ENCODE data around the gene KIF3B. TPM values are rescaled to one million over a fixed set of nuclear protein-coding genes. Genes with fewer than 3 reads are reported as not detected.
"Not testable (repeated sequence)": the region's sequence is repeated elsewhere in the genome, so short reads cannot be mapped to it uniquely, and the experiment has no call there.

KIF3B gene
- total RNA-seq, 2 experiments from 2014 or later, result 25.4 to 25.7 TPM

- no peak for TF ChIP-seq CTCF (IDR thresholded peaks at IDR 0.05)
- no peaks in the 10 kb centered on the region for H3K36me3 Mint-ChIP-seq (ENCODE audit: low read depth)
- H3K27ac Mint-ChIP-seq, result no peak overlapping the region
- peaks cover 1% of the 10 kb centered on the region for H3K27me3 Mint-ChIP-seq
- no peak for DNase-seq
- no peak overlapping the region for H3K4me3 Mint-ChIP-seq
- CTCF ChIA-PET, result no interaction called here
- H3K9me3 Mint-ChIP-seq, result peaks cover 9% of the 10 kb centered on the region
- peaks cover 12% of the 10 kb centered on the region for H3K4me1 Mint-ChIP-seq (ENCODE audit: low read depth)
- POLR2A ChIA-PET, result interaction anchor here (1.7 to 2.4 kb wide), 2 partner anchors 11 to 16 kb away, joined by 3 to 7 read pairs; no protein-coding TSS in a partner anchor
- intact Hi-C loops (cut with micrococcal nuclease), result no loop called here
- ATAC-seq, result no peak
Observed at GRCh38 chr20:32271620-32272019, 5.8 kb upstream of the KIF3B start.

- CTCF ChIA-PET, result no interaction called here
- Mint-ChIP-seq H3K4me3 (no peak overlapping the region), H3K27me3 (peaks cover 1% of the 10 kb centered on the region), H3K27ac (no peak overlapping the region), H3K9me3 (peaks cover 9% of the 10 kb centered on the region), H3K36me3 (ENCODE audit: low read depth) (peaks cover 8% of the 10 kb centered on the region), H3K4me1 (ENCODE audit: low read depth) (peaks cover 25% of the 10 kb centered on the region)
- no peak for TF ChIP-seq CTCF (IDR thresholded peaks at IDR 0.05)
- DNase-seq (no peak), ATAC-seq (no peak)
- POLR2A ChIA-PET, result interaction anchor here (1.3 kb wide), 1 partner anchor 11 kb away, joined by 4 read pairs; no protein-coding TSS in a partner anchor
- intact Hi-C loops (cut with micrococcal nuclease), result no loop called here
Observed at GRCh38 chr20:32274359-32274758, 3.1 kb upstream of the KIF3B start.

- H3K27me3 Mint-ChIP-seq; ATAC-seq; H3K27ac Mint-ChIP-seq; DNase-seq; intact Hi-C loops (cut with micrococcal nuclease); H3K4me3 Mint-ChIP-seq; H3K9me3 Mint-ChIP-seq: not testable (repeated sequence)
- Mint-ChIP-seq H3K36me3 (ENCODE audit: low read depth) (peaks cover 15% of the 10 kb centered on the region), H3K4me1 (ENCODE audit: low read depth) (peaks cover 31% of the 10 kb centered on the region)
- CTCF ChIA-PET, result interaction anchor here (0.7 kb wide), 1 partner anchor 16 kb away, joined by 3 read pairs; no protein-coding TSS in a partner anchor
- POLR2A ChIA-PET, result interaction anchor here (1.3 kb wide), 1 partner anchor 10 kb away, joined by 4 read pairs; no protein-coding TSS in a partner anchor
Observed at GRCh38 chr20:32275163-32275562, 2.3 kb upstream of the KIF3B start.

GRCh38 chr20:32278199-32278643, 770 bp downstream of the KIF3B start:
- intact Hi-C loops (cut with micrococcal nuclease), result no loop called here
- Mint-ChIP-seq H3K36me3 (ENCODE audit: low read depth) (peaks cover 37% of the 10 kb centered on the region), H3K4me3 (peak overlapping the region; percentile 98), H3K4me1 (ENCODE audit: low read depth) (peaks cover 50% of the 10 kb centered on the region), H3K27me3 (no peaks in the 10 kb centered on the region), H3K27ac (peak overlapping the region; percentile 97), H3K9me3 (peaks cover 9% of the 10 kb centered on the region)
- peak; percentile 32 for ATAC-seq
- peak; percentile 27 for DNase-seq
- CTCF ChIA-PET, result no interaction called here
- POLR2A ChIA-PET, result interaction anchor here (0.9 to 1.0 kb wide), 3 partner anchors 11 to 33 kb away, joined by 3 to 4 read pairs (median 3); no protein-coding TSS in a partner anchor
- TF ChIP-seq CTCF (IDR thresholded peaks at IDR 0.05), result no peak

GRCh38 chr20:32281711-32282110, 4.3 kb downstream of the KIF3B start:
- TF ChIP-seq CTCF (IDR thresholded peaks at IDR 0.05), result no peak
- CTCF ChIA-PET, result no interaction called here
- POLR2A ChIA-PET, result interaction anchor here (0.6 to 1.9 kb wide), 3 partner anchors 16 to 76 kb away, joined by 3 to 10 read pairs (median 4); no protein-coding TSS in a partner anchor
- H3K36me3 Mint-ChIP-seq (ENCODE audit: low read depth), result peaks cover 46% of the 10 kb centered on the region
- H3K9me3 Mint-ChIP-seq, result no peaks in the 10 kb centered on the region
- H3K4me3 Mint-ChIP-seq, result no peak overlapping the region
- intact Hi-C loops (cut with micrococcal nuclease), result no loop called here
- peaks cover 69% of the 10 kb centered on the region for H3K4me1 Mint-ChIP-seq (ENCODE audit: low read depth)
- H3K27ac Mint-ChIP-seq, result peak overlapping the region; percentile 84
- DNase-seq, result peak; percentile 42
- no peak for ATAC-seq
- no peaks in the 10 kb centered on the region for H3K27me3 Mint-ChIP-seq
